Measurements from ENCODE around the gene DDIAS.

DNA sequence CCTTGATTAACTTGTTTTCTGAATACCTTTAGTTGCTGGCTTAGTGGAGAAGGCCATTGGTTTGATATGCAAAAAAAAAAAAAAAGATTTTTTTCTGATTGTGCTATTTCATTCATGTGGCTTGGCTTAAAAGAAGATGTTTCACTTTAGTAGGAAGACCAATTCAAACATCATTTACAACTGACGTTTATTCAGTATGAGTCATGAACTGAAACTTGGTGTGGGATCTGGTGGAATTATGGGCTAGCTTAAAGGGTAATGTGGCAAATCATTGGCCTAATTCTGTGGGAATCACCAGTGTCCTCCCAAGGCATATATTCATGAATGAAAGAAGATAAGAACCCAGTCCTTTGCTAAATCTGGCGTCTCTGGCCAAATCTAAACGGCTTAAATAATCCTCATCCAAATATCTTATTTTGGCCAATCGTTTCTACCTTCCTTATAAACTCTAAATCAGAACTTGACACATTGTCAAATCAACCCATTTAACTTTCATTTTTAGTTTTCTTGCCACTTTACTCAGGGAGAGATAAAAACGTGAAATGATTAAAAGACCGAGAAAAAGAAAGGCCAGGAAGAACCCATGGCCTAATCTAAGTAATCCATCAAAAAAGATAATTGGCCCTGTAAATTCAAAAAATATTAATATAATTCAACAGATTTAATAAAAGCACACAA is 77.0 kb downstream of the DDIAS start:
- no peak for TF ChIP-seq YY1 (IDR thresholded peaks at IDR 0.05; ENCODE audit: insufficient read depth, insufficient read length)
- no peak for TF ChIP-seq ZNF274 (IDR thresholded peaks at IDR 0.05; ENCODE audit: low read depth, low read length)
- no peak for TF ChIP-seq SUZ12 (IDR thresholded peaks at IDR 0.05; ENCODE audit: extremely low read depth, insufficient read depth, insufficient read length)
